ENCODE measurements around the gene STK11. TPM values are rescaled to one million over a fixed set of nuclear protein-coding genes. Genes with fewer than 3 reads are reported as not detected.
A peak's percentile ranks its signal among the peaks of the same experiment; 100 is the strongest.

STK11 gene
- polyA plus RNA-seq, 1 of the 3 experiments (the other 2 are of a cell fraction) = 55.5 TPM

GRCh38 chr19:1249298-1249989 is 43.9 kb downstream of the STK11 start (continued):
- no peak for TF ChIP-seq CTCF (IDR thresholded peaks at IDR 0.05)

- TF ChIP-seq EP300 (IDR thresholded peaks at IDR 0.05; ENCODE audit: borderline replicate concordance in 1 of 2, low read depth in 1 of 2, low read length in 1 of 2) = no peak
- TF ChIP-seq CTCF (IDR thresholded peaks at IDR 0.05) = no peak
- no peak for TF ChIP-seq GABPA (IDR thresholded peaks at IDR 0.05; ENCODE audit: low read depth)
- TF ChIP-seq FOSL2 (IDR thresholded peaks at IDR 0.05; ENCODE audit: borderline replicate concordance, low read depth) = no peak
- TF ChIP-seq FOXJ3 (CRISPR knock-in tag; IDR thresholded peaks at IDR 0.05) = no peak
- no peak for TF ChIP-seq ZBTB33 (IDR thresholded peaks at IDR 0.05; ENCODE audit: borderline replicate concordance, low read depth)
- no peak for TF ChIP-seq RAD21 (IDR thresholded peaks at IDR 0.05; ENCODE audit: low read length)
- TF ChIP-seq RCOR1 (IDR thresholded peaks at IDR 0.05; ENCODE audit: low read length) = no peak
- TF ChIP-seq TCF12 (IDR thresholded peaks at IDR 0.05) = no peak
- no peak for TF ChIP-seq MAX (IDR thresholded peaks at IDR 0.05; ENCODE audit: low read depth)
- no peak for TF ChIP-seq FOXM1 (IDR thresholded peaks at IDR 0.05; ENCODE audit: low read depth)
- TF ChIP-seq MXI1 (IDR thresholded peaks at IDR 0.05; ENCODE audit: low read depth, low read length) = no peak
- TF ChIP-seq RXRA (IDR thresholded peaks at IDR 0.05; ENCODE audit: borderline replicate concordance, low read depth) = no peak
- Histone ChIP-seq H3K9ac (peak overlapping the region; percentile 98), H3K4me1 (ENCODE audit: control insufficient read depth in 1 of 2, insufficient read depth in 2 of 2, low read depth in 1 of 2, low read length in 1 of 2) (peaks cover 17 to 36% of the 10 kb centered on the region in 2 experiments; a peak in 3 of 4 replicates), H3K27me3 (ENCODE audit: insufficient read depth) (no peaks in the 10 kb centered on the region), H2AFZ (ENCODE audit: low read depth) (no peak overlapping the region), H3K27ac (ENCODE audit: low read depth in 2 of 2, low read length in 1 of 2) (peak overlapping the region; percentile 75 to 95), H3K36me3 (replicated peaks in 1 of 2; ENCODE audit: control insufficient read depth in 1 of 2, insufficient read depth in 2 of 2, low read length in 1 of 2) (peaks cover 17 to 25% of the 10 kb centered on the region in 2 experiments), H3K9me3 (no peaks in the 10 kb centered on the region), H3K79me2 (ENCODE audit: insufficient read depth) (peaks cover 59% of the 10 kb centered on the region), H3K4me3 (ENCODE audit: low read depth in 2 of 2, low read length in 1 of 2) (peak overlapping the region; percentile 79 to 86), H3K9me2 (no peaks in the 10 kb centered on the region), H4K20me1 (ENCODE audit: insufficient read depth) (peaks cover 31% of the 10 kb centered on the region), H3K4me2 (peak overlapping the region; percentile 75; the same call in 1 of the 2 replicates), H3F3A (replicated peaks; ENCODE audit: insufficient read depth) (peaks cover 39% of the 10 kb centered on the region)
- WGBS (ENCODE audit: low lambda C conversion rate) = no CpG with 5 or more reads among the region's 67 CpGs
- no peak for DNase-seq
- POLR2A ChIA-PET = interaction anchor here (1.5 kb wide), 1 partner anchor 16 kb away, joined by 7 read pairs; no protein-coding TSS in a partner anchor
- CTCF ChIA-PET = interaction anchor here (0.6 to 2.5 kb wide), 4 partner anchors 10 to 361 kb away, joined by 3 to 13 read pairs (median 3); no protein-coding TSS in a partner anchor
Measured at GRCh38 chr19:1249990-1250436, 44.4 kb downstream of the STK11 start.

Data from SK-N-SH (cell line).